GM10847 (cell line): ENCODE measurements around the gene OR2C1.
A peak's percentile ranks its signal among the peaks of the same experiment; 100 is the strongest.

ENCODE experiments used
- POLR2A ChIP-seq: IDR thresholded peaks from 2 replicates; pipeline ENCODE4 v1.6.1; 2011; ENCODE audit not compliant: insufficient read length; ENCODE audit errors: extremely low read depth

OR2C1 gene

DNA sequence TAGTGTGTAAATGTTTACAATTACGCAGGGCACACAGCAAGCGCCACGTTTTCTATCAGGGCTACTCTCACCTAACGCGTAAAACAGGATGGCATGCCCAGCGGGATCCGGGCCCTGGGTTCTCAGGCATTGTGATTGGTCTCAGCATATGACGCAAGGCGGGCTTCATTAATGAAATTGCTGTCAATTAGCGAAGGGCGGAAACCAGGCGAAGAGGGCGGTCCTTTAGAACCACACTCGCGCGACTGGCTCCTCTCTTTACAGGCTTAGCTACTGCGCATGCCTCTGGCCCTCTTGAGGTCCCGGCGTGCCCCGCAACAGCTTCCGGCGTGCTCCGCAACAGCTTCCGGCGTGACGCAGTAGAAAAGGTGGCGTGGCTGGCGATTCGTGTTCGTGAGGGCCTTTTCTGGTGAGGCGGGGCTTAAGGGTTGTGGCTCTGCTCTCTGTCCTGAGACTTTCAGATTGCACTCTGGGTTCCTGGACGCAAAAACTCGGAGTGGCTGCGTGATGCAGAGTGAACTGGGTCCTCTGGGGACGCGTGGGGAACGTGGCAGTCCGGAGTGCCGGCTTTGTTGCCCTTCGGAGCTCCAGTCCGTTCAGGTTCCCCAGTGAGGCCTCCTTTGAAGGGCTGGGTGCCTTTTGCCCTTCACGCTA is 9.2 kb downstream of the OR2C1 start:
- TF ChIP-seq POLR2A: peak; percentile 23

GRCh38 chr16:3369073-3369472 is 13.4 kb downstream of the OR2C1 start:
- TF ChIP-seq POLR2A: no peak

GRCh38 chr16:3375680-3376079 is 20.0 kb downstream of the OR2C1 start:
- TF ChIP-seq POLR2A: no peak

- TF ChIP-seq POLR2A: no peak
Observed at GRCh38 chr16:3377917-3378316, 22.2 kb downstream of the OR2C1 start.

- TF ChIP-seq POLR2A: no peak
Observed at GRCh38 chr16:3383045-3383448, 27.4 kb downstream of the OR2C1 start.

- no peak for TF ChIP-seq POLR2A
Observed at GRCh38 chr16:3388325-3388724, 32.6 kb downstream of the OR2C1 start.

- no peak for TF ChIP-seq POLR2A
Observed at GRCh38 chr16:3389663-3390338, 34.1 kb downstream of the OR2C1 start.

DNA sequence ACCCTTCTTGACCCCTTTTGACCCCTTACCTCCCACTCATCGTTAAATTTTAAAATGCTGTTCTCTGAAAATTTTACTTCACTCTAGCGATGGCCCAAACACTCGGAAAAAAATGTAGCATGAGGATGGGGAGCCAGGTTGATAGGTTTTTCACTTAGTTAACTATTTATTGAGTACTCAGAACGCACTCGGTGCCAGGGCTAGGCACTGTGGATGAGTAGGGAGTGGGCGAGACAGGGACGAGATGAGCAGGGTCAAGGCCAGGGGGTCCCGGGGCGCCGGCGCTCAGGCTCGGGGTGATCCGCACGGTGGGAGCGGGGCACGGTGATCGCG is 44.7 kb downstream of the OR2C1 start:
- no peak for TF ChIP-seq POLR2A

DNA sequence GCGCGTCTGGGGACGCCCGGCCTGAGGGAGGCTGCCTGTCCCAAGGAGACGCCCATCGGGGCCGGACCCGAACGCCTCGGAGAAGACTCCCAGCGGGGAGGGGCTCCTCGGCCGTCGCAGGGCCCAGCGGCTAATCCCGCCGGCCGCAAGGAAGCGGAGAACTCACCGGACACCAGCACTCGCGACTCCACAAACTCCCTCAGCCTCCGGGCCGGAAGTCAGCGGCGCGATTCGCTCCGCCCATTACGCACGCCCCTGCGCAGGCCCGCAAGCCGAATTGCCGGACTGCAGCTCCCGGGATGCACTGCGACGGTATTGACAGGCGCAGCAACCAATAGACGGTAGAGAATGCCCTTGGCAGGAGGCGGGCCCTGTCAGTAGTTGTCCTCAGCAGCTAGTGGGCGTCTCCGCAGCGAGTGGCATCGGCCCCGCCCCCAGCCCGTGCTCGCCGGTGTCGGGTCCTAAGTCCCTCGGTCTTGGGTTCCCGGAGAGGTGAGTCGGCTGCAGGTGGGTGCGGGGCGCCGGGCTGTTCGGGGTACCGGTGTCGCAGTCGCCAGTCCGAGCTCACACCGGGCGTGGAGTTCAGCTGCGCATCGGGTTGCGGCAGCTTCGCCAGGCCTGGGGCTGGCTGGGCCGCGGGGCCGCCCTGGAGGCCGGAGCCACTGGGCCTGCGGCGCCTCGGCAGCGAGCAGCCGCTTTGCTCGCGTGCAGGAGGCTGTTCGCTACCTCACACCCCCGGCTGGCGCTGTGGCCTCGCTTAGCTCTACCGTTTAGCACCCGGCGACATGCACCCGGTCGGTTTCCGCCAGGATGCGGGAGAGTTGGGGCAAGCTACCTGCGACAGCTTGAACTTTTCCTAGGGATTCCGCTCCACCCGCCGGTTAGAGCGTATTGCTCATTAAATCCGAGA is 45.3 kb downstream of the OR2C1 start, which contains the start of the genes ZNF174 and ZSCAN32:
Gene ZNF174 (plus strand): TSS at position 437 of the 910 bp plus-strand sequence. CDS start 790 bp downstream, outside the sequence.
Gene ZSCAN32 (minus strand): TSS at position 226 of the 910 bp plus-strand sequence. CDS start 3,447 bp downstream, outside the sequence.
- peak; percentile 78 for TF ChIP-seq POLR2A

DNA sequence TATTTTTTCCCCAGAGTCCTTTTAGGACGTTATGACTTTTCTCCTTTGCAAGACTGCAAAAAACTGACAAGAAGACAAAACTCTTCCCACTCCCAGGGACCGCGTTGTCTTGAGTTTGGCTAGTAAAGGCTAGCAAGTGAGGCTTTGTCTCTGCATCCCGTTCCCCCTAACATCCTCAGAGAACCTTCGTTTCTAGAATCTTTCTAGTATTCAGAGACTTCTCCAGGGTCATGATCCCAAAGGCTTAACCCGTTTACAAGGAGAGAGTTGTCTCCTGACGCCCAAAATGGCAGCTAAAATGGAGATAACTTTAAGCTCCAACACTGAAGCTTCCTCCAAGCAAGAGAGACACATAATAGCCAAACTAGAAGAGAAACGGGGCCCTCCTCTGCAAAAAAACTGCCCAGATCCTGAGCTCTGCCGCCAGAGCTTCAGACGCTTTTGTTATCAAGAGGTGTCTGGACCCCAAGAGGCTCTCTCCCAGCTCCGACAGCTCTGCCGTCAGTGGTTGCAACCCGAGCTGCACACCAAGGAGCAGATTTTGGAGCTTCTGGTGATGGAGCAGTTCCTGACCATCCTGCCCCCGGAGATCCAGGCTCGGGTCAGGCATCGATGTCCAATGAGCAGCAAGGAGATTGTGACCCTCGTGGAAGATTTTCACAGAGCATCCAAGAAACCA is 46.2 kb downstream of the OR2C1 start:
- TF ChIP-seq POLR2A: no peak
